HK-2 (cell line): Measurements from ENCODE around the gene SSU72.
"Not testable (repeated sequence)": the region's sequence is repeated elsewhere in the genome, so short reads cannot be mapped to it uniquely, and the experiment has no call there.

Experiments
- DNase-seq: peaks from one replicate; pipeline ENCODE4 v3.0.0-alpha.2; 2018; ENCODE audit not compliant: unreplicated experiment

SSU72 gene

GRCh38 chr1:1558591-1558990, 16.1 kb downstream of the SSU72 start:
- DNase-seq = no peak

GRCh38 chr1:1557688-1558087, 17.0 kb downstream of the SSU72 start:
- not testable (repeated sequence) for DNase-seq

- not testable (repeated sequence) for DNase-seq
Measured at GRCh38 chr1:1556961-1557360, 17.7 kb downstream of the SSU72 start.

- DNase-seq = no peak
Measured at GRCh38 chr1:1556505-1556904, 18.2 kb downstream of the SSU72 start.

- peak; percentile 67 for DNase-seq
Measured at GRCh38 chr1:1554926-1555915, 19.4 kb downstream of the SSU72 start.

GRCh38 chr1:1554550-1554925, 20.1 kb downstream of the SSU72 start:
- DNase-seq = no peak

- DNase-seq = no peak
Measured at GRCh38 chr1:1553821-1554494, 20.7 kb downstream of the SSU72 start.

GRCh38 chr1:1552263-1552639, 22.4 kb downstream of the SSU72 start:
- DNase-seq = no peak

GRCh38 chr1:1551524-1552262, 23.0 kb downstream of the SSU72 start:
- no peak for DNase-seq

GRCh38 chr1:1550591-1551432, 23.9 kb downstream of the SSU72 start:
- no peak for DNase-seq

- DNase-seq = no peak
Measured at GRCh38 chr1:1550087-1550486, 24.6 kb downstream of the SSU72 start.

GRCh38 chr1:1548591-1548990, 26.1 kb downstream of the SSU72 start:
- DNase-seq = no peak

GRCh38 chr1:1547476-1547875, 27.2 kb downstream of the SSU72 start:
- no peak for DNase-seq

- no peak for DNase-seq
Measured at GRCh38 chr1:1547011-1547410, 27.7 kb downstream of the SSU72 start.

GRCh38 chr1:1545946-1546737, 28.5 kb downstream of the SSU72 start:
- no peak for DNase-seq

GRCh38 chr1:1544544-1544943, 30.1 kb downstream of the SSU72 start:
- no peak for DNase-seq

- no peak for DNase-seq
Measured at GRCh38 chr1:1543706-1544099, 31.0 kb downstream of the SSU72 start.

- no peak for DNase-seq
Measured at GRCh38 chr1:1542766-1543705, 31.6 kb downstream of the SSU72 start.

GRCh38 chr1:1541956-1542765, 32.5 kb downstream of the SSU72 start:
- no peak for DNase-seq
